HEK293T (cell line): ENCODE results near the gene MEF2A.

Experiments
- ARNT ChIP-seq: fragments of 450-650 bp; IDR thresholded peaks from 2 replicates; pipeline ENCODE4 v1.6.1; 2017; ENCODE audit warnings: mild to moderate bottlenecking
- BHLHE40 ChIP-seq: fragments of 450-650 bp; IDR thresholded peaks from 2 replicates; pipeline ENCODE4 v1.6.1; 2016; ENCODE audit warnings: mild to moderate bottlenecking, moderate library complexity, borderline replicate concordance
- ELF4 ChIP-seq: fragments of 450-650 bp; IDR thresholded peaks from 2 replicates; pipeline ENCODE4 v1.6.1; 2017; ENCODE audit warnings: antibody characterized with exemption
- FOXM1 ChIP-seq: fragments of 450-650 bp; IDR thresholded peaks from 2 replicates; pipeline ENCODE4 v1.6.1; 2017; ENCODE audit warnings: mild to moderate bottlenecking, borderline replicate concordance
- HDGF ChIP-seq: fragments of 450-650 bp; IDR thresholded peaks from 2 replicates; pipeline ENCODE4 v1.6.1; 2017; ENCODE audit warnings: antibody characterized with exemption, borderline replicate concordance
- NFRKB ChIP-seq: fragments of 450-650 bp; IDR thresholded peaks from 2 replicates; pipeline ENCODE4 v1.6.1; 2016; ENCODE audit warnings: mild to moderate bottlenecking, moderate library complexity
- SP1 ChIP-seq: fragments of 450-650 bp; IDR thresholded peaks from 2 replicates; pipeline ENCODE4 v1.6.1; 2017
- SUZ12 ChIP-seq: fragments of 450-650 bp; IDR thresholded peaks from 2 replicates; pipeline ENCODE4 v1.6.1; 2016; ENCODE audit warnings: mild to moderate bottlenecking
- TARDBP ChIP-seq: fragments of 450-650 bp; IDR thresholded peaks from 2 replicates; pipeline ENCODE4 v1.6.1; 2016
- ZNF384 ChIP-seq: fragments of 450-650 bp; IDR thresholded peaks from 2 replicates; pipeline ENCODE4 v1.6.1; 2016

GRCh38 chr15:99565049-99565298, 810 bp upstream of the MEF2A start:
- no peak for TF ChIP-seq ARNT
- no peak for TF ChIP-seq FOXM1
- no peak for TF ChIP-seq SUZ12
- TF ChIP-seq BHLHE40: no peak
- TF ChIP-seq SP1: no peak
- TF ChIP-seq ELF4: no peak
- TF ChIP-seq TARDBP: no peak
- TF ChIP-seq NFRKB: no peak
- TF ChIP-seq HDGF: 0 out of 2 replicates have a peak, but pooled peaks have one; percentile 43
- no peak for TF ChIP-seq ZNF384
